Stimulated activated naive CD8-positive, alpha-beta T cell treated with anti-CD3 and anti-CD28 coated beads, Interleukin-15, Interleukin-2, amounts not matched to agents 100 ng/mL and 50 ng/mL, for 24 hours (primary cell): ENCODE measurements around the gene NELL1.

Source experiments
- H3K27ac Mint-ChIP-seq: one replicate; pipeline ENCODE4 v1.8.0; 2021; ENCODE audit warnings: mild to moderate bottlenecking, mixed read lengths
- H3K27me3 Mint-ChIP-seq: one replicate; pipeline ENCODE4 v1.8.0; 2021; ENCODE audit warnings: mixed read lengths
- H3K36me3 Mint-ChIP-seq: one replicate; pipeline ENCODE4 v1.8.0; 2021; ENCODE audit warnings: low read depth, mixed read lengths
- H3K4me1 Mint-ChIP-seq: one replicate; pipeline ENCODE4 v1.8.0; 2021; ENCODE audit warnings: low read depth, mixed read lengths
- H3K4me3 Mint-ChIP-seq: one replicate; pipeline ENCODE4 v1.8.0; 2021; ENCODE audit warnings: mild to moderate bottlenecking, mixed read lengths
- H3K9me3 Mint-ChIP-seq: one replicate; pipeline ENCODE4 v1.8.0; 2021; ENCODE audit warnings: mixed read lengths

Gene NELL1

GRCh38 chr11:21385669-21386440, 716.5 kb downstream of the NELL1 start:
- Mint-ChIP-seq H3K4me1 (no peaks in the 10 kb centered on the region), H3K4me3 (no peak overlapping the region), H3K36me3 (no peaks in the 10 kb centered on the region), H3K27me3 (no peaks in the 10 kb centered on the region), H3K27ac (no peak overlapping the region), H3K9me3 (peaks cover 13% of the 10 kb centered on the region)

GRCh38 chr11:21390430-21390829, 721.0 kb downstream of the NELL1 start:
- Mint-ChIP-seq H3K36me3 (no peaks in the 10 kb centered on the region), H3K27me3 (no peaks in the 10 kb centered on the region), H3K4me1 (no peaks in the 10 kb centered on the region), H3K9me3 (peaks cover 7% of the 10 kb centered on the region), H3K4me3 (no peak overlapping the region), H3K27ac (no peak overlapping the region)

GRCh38 chr11:21396342-21397008, 727.1 kb downstream of the NELL1 start:
- Mint-ChIP-seq H3K4me1 (no peaks in the 10 kb centered on the region), H3K27ac (no peak overlapping the region), H3K27me3 (no peaks in the 10 kb centered on the region), H3K36me3 (no peaks in the 10 kb centered on the region), H3K4me3 (no peak overlapping the region), H3K9me3 (no peaks in the 10 kb centered on the region)

GRCh38 chr11:21398195-21398594, 728.8 kb downstream of the NELL1 start:
- Mint-ChIP-seq H3K36me3 (no peaks in the 10 kb centered on the region), H3K27me3 (no peaks in the 10 kb centered on the region), H3K9me3 (no peaks in the 10 kb centered on the region), H3K4me3 (no peak overlapping the region), H3K4me1 (no peaks in the 10 kb centered on the region), H3K27ac (no peak overlapping the region)

GRCh38 chr11:21401496-21401895, 732.1 kb downstream of the NELL1 start:
- Mint-ChIP-seq H3K27me3 (no peaks in the 10 kb centered on the region), H3K36me3 (no peaks in the 10 kb centered on the region), H3K4me1 (no peaks in the 10 kb centered on the region), H3K9me3 (no peaks in the 10 kb centered on the region), H3K4me3 (no peak overlapping the region), H3K27ac (no peak overlapping the region)

GRCh38 chr11:21402274-21402673, 732.9 kb downstream of the NELL1 start:
- H3K27ac Mint-ChIP-seq = no peak overlapping the region
- H3K4me3 Mint-ChIP-seq = no peak overlapping the region
- H3K4me1 Mint-ChIP-seq = no peaks in the 10 kb centered on the region
- no peaks in the 10 kb centered on the region for H3K27me3 Mint-ChIP-seq
- H3K9me3 Mint-ChIP-seq = no peaks in the 10 kb centered on the region
- no peaks in the 10 kb centered on the region for H3K36me3 Mint-ChIP-seq

- Mint-ChIP-seq H3K4me1 (no peaks in the 10 kb centered on the region), H3K27me3 (no peaks in the 10 kb centered on the region), H3K9me3 (no peaks in the 10 kb centered on the region), H3K36me3 (no peaks in the 10 kb centered on the region), H3K4me3 (no peak overlapping the region), H3K27ac (no peak overlapping the region)
Observed at GRCh38 chr11:21403069-21403468, 733.7 kb downstream of the NELL1 start.

GRCh38 chr11:21405422-21405821, 736.0 kb downstream of the NELL1 start:
- Mint-ChIP-seq H3K4me1 (no peaks in the 10 kb centered on the region), H3K36me3 (no peaks in the 10 kb centered on the region), H3K27me3 (no peaks in the 10 kb centered on the region), H3K9me3 (peaks cover 7% of the 10 kb centered on the region), H3K27ac (no peak overlapping the region), H3K4me3 (no peak overlapping the region)

GRCh38 chr11:21410513-21410912, 741.1 kb downstream of the NELL1 start:
- Mint-ChIP-seq H3K27ac (no peak overlapping the region), H3K36me3 (no peaks in the 10 kb centered on the region), H3K4me3 (no peak overlapping the region), H3K9me3 (peaks cover 7% of the 10 kb centered on the region), H3K4me1 (no peaks in the 10 kb centered on the region), H3K27me3 (no peaks in the 10 kb centered on the region)

GRCh38 chr11:21411104-21411503, 741.7 kb downstream of the NELL1 start:
- Mint-ChIP-seq H3K36me3 (no peaks in the 10 kb centered on the region), H3K4me1 (no peaks in the 10 kb centered on the region), H3K9me3 (peaks cover 7% of the 10 kb centered on the region), H3K27ac (no peak overlapping the region), H3K27me3 (no peaks in the 10 kb centered on the region), H3K4me3 (no peak overlapping the region)

- Mint-ChIP-seq H3K27ac (no peak overlapping the region), H3K36me3 (no peaks in the 10 kb centered on the region), H3K27me3 (no peaks in the 10 kb centered on the region), H3K9me3 (peaks cover 7% of the 10 kb centered on the region), H3K4me1 (no peaks in the 10 kb centered on the region), H3K4me3 (no peak overlapping the region)
Observed at GRCh38 chr11:21411597-21411996, 742.2 kb downstream of the NELL1 start.

- no peaks in the 10 kb centered on the region for H3K36me3 Mint-ChIP-seq
- no peaks in the 10 kb centered on the region for H3K27me3 Mint-ChIP-seq
- peaks cover 7% of the 10 kb centered on the region for H3K9me3 Mint-ChIP-seq
- H3K4me1 Mint-ChIP-seq = no peaks in the 10 kb centered on the region
- no peak overlapping the region for H3K4me3 Mint-ChIP-seq
- no peak overlapping the region for H3K27ac Mint-ChIP-seq
Observed at GRCh38 chr11:21412652-21413383, 743.4 kb downstream of the NELL1 start.

GRCh38 chr11:21414953-21415352, 745.6 kb downstream of the NELL1 start:
- Mint-ChIP-seq H3K27me3 (no peaks in the 10 kb centered on the region), H3K9me3 (peaks cover 6% of the 10 kb centered on the region), H3K36me3 (no peaks in the 10 kb centered on the region), H3K4me3 (no peak overlapping the region), H3K27ac (no peak overlapping the region), H3K4me1 (no peaks in the 10 kb centered on the region)

GRCh38 chr11:21415606-21416005, 746.2 kb downstream of the NELL1 start:
- Mint-ChIP-seq H3K9me3 (peaks cover 9% of the 10 kb centered on the region), H3K27me3 (no peaks in the 10 kb centered on the region), H3K4me1 (no peaks in the 10 kb centered on the region), H3K36me3 (no peaks in the 10 kb centered on the region), H3K27ac (no peak overlapping the region), H3K4me3 (no peak overlapping the region)

GRCh38 chr11:21421711-21422329, 752.4 kb downstream of the NELL1 start:
- Mint-ChIP-seq H3K9me3 (peaks cover 24% of the 10 kb centered on the region), H3K36me3 (no peaks in the 10 kb centered on the region), H3K4me1 (no peaks in the 10 kb centered on the region), H3K27me3 (no peaks in the 10 kb centered on the region), H3K27ac (no peak overlapping the region), H3K4me3 (no peak overlapping the region)
